ENCODE results near the gene CCNB3. TPM values are rescaled to one million over a fixed set of nuclear protein-coding genes. Genes with fewer than 3 reads are reported as not detected.

Gene CCNB3
- total RNA-seq, 1 experiment from 2014 or later, result 0.24 TPM

GRCh38 chrX:50168241-50168687 lies 36.3 kb upstream of the CCNB3 start:
- CTCF ChIA-PET, result no interaction called here

GRCh38 chrX:50169717-50170116 lies 34.8 kb upstream of the CCNB3 start:
- Histone ChIP-seq H3K79me2 (ENCODE audit: low read depth) (no peaks in the 10 kb centered on the region), H3K27me3 (ENCODE audit: insufficient read depth, low read depth) (no peaks in the 10 kb centered on the region), H3K36me3 (ENCODE audit: low read depth) (no peaks in the 10 kb centered on the region), H3F3A (ENCODE audit: insufficient read depth, low read depth) (no peaks in the 10 kb centered on the region), H3K4me2 (no peak overlapping the region), H3K9me3 (ENCODE audit: insufficient read depth, low read depth) (no peaks in the 10 kb centered on the region), H3K9me2 (ENCODE audit: insufficient read depth) (no peaks in the 10 kb centered on the region), H2AFZ (no peak overlapping the region), H4K20me1 (ENCODE audit: insufficient read depth) (no peaks in the 10 kb centered on the region), H3K27ac (no peak overlapping the region), H3K4me3 (no peak overlapping the region), H3K4me1 (replicated peaks; ENCODE audit: insufficient read depth) (no peaks in the 10 kb centered on the region)
- intact Hi-C loops (cut with micrococcal nuclease; ENCODE audit: unreplicated experiment), result no loop called here
- CTCF ChIA-PET, result no interaction called here
- no TSS peak for BruUV-seq (replicated peaks)
- DNase-seq, result no peak
- no peak for TF ChIP-seq EZH2 (IDR thresholded peaks at IDR 0.05; ENCODE audit: low read depth)
- no peak for TF ChIP-seq CTCF (conservative IDR thresholded peaks at IDR 0.05)
- POLR2A ChIA-PET (ENCODE audit: unreplicated experiment), result no interaction called here

More at GRCh38 chrX:50168241-50168687, 36.3 kb upstream of the CCNB3 start:
- no peaks in the 10 kb centered on the region for H3K9me2 ChIP-seq (ENCODE audit: insufficient read depth)
- H3F3A ChIP-seq (ENCODE audit: insufficient read depth, low read depth), result no peaks in the 10 kb centered on the region
- no peak overlapping the region for H3K27ac ChIP-seq
- TF ChIP-seq EZH2 (IDR thresholded peaks at IDR 0.05; ENCODE audit: low read depth) (no peak), CTCF (conservative IDR thresholded peaks at IDR 0.05) (no peak)
- no peaks in the 10 kb centered on the region for H3K27me3 ChIP-seq (ENCODE audit: insufficient read depth, low read depth)
- no peak overlapping the region for H3K4me2 ChIP-seq
- DNase-seq, result no peak
- no peaks in the 10 kb centered on the region for H3K9me3 ChIP-seq (ENCODE audit: insufficient read depth, low read depth)
- no peaks in the 10 kb centered on the region for H3K36me3 ChIP-seq (ENCODE audit: low read depth)
- intact Hi-C loops (cut with micrococcal nuclease; ENCODE audit: unreplicated experiment), result no loop called here
- no peaks in the 10 kb centered on the region for H3K79me2 ChIP-seq (ENCODE audit: low read depth)
- H2AFZ ChIP-seq, result no peak overlapping the region
- POLR2A ChIA-PET (ENCODE audit: unreplicated experiment), result no interaction called here
- no peaks in the 10 kb centered on the region for H3K4me1 ChIP-seq (replicated peaks; ENCODE audit: insufficient read depth)
- no peaks in the 10 kb centered on the region for H4K20me1 ChIP-seq (ENCODE audit: insufficient read depth)
- BruUV-seq (replicated peaks), result no TSS peak
- no peak overlapping the region for H3K4me3 ChIP-seq

- H3K27ac ChIP-seq, result no peak overlapping the region
- no peak overlapping the region for H3K4me3 ChIP-seq
- no peak overlapping the region for H3K4me2 ChIP-seq
- no peaks in the 10 kb centered on the region for H3K79me2 ChIP-seq (ENCODE audit: low read depth)
- H3K4me1 ChIP-seq (replicated peaks; ENCODE audit: insufficient read depth), result no peaks in the 10 kb centered on the region
- intact Hi-C loops (cut with micrococcal nuclease; ENCODE audit: unreplicated experiment), result no loop called here
- H3K27me3 ChIP-seq (ENCODE audit: insufficient read depth, low read depth), result no peaks in the 10 kb centered on the region
- no peaks in the 10 kb centered on the region for H3K9me3 ChIP-seq (ENCODE audit: insufficient read depth, low read depth)
- TF ChIP-seq EZH2 (IDR thresholded peaks at IDR 0.05; ENCODE audit: low read depth) (no peak), CTCF (conservative IDR thresholded peaks at IDR 0.05) (no peak)
- DNase-seq, result no peak
- H4K20me1 ChIP-seq (ENCODE audit: insufficient read depth), result no peaks in the 10 kb centered on the region
- CTCF ChIA-PET, result no interaction called here
- no peaks in the 10 kb centered on the region for H3F3A ChIP-seq (ENCODE audit: insufficient read depth, low read depth)
- H3K9me2 ChIP-seq (ENCODE audit: insufficient read depth), result no peaks in the 10 kb centered on the region
- no TSS peak for BruUV-seq (replicated peaks)
- H3K36me3 ChIP-seq (ENCODE audit: low read depth), result no peaks in the 10 kb centered on the region
- no peak overlapping the region for H2AFZ ChIP-seq
- POLR2A ChIA-PET (ENCODE audit: unreplicated experiment), result no interaction called here
Observed at GRCh38 chrX:50180073-50180940, 24.3 kb upstream of the CCNB3 start.

All from PC-9 (cell line).